Breast epithelium (tissue), 3 donors: Measurements from ENCODE around the gene LRFN3.

Source experiments
- POLR2A ChIP-seq: fragments of 450-650 bp; IDR thresholded peaks from one replicate; pipeline ENCODE4 v1.6.1; 2016; ENCODE audit warnings: antibody characterized with exemption, mild to moderate bottlenecking, moderate library complexity
- POLR2AphosphoS5 ChIP-seq, 3 donors: sonication (generic); formaldehyde crosslinking; IDR thresholded peaks; one replicate each; pipeline ENCODE4 v1.6.1; 2017; ENCODE audit warnings: antibody characterized with exemption in 3 of 3
- TF ChIP-seq, protein P1 (sequence below), 3 donors: fragments of 450-650 bp; IDR thresholded peaks; one replicate each; pipeline ENCODE4 v1.5.1; 2016 to 2017; ENCODE audit warnings: antibody characterized with exemption in 3 of 3, mild to moderate bottlenecking in 3 of 3, moderate library complexity in 3 of 3

DNA sequence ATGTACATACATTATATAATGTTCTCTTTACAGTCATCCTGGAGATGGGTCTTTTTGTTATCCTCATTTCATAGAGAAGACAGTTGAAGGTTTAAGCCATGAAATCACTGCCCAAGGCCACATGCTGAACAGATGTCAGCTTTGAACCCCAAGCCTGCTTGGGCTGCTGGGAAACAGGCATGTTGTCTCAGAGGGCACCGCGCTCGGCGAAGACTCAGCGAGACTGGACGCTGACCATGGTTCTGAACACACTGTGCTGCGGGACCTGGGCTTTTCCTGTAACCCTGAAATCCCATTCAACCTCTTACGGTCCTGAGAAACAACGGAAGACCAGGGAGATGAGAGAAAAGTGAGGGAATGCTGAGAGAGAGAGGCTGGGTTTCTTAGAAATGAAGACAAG is 27.3 kb downstream of the LRFN3 start:
- TF ChIP-seq POLR2A (no peak), POLR2AphosphoS5 (IDR thresholded peaks at IDR 0.05) (no peak)
- TF ChIP-seq, protein P1, sequence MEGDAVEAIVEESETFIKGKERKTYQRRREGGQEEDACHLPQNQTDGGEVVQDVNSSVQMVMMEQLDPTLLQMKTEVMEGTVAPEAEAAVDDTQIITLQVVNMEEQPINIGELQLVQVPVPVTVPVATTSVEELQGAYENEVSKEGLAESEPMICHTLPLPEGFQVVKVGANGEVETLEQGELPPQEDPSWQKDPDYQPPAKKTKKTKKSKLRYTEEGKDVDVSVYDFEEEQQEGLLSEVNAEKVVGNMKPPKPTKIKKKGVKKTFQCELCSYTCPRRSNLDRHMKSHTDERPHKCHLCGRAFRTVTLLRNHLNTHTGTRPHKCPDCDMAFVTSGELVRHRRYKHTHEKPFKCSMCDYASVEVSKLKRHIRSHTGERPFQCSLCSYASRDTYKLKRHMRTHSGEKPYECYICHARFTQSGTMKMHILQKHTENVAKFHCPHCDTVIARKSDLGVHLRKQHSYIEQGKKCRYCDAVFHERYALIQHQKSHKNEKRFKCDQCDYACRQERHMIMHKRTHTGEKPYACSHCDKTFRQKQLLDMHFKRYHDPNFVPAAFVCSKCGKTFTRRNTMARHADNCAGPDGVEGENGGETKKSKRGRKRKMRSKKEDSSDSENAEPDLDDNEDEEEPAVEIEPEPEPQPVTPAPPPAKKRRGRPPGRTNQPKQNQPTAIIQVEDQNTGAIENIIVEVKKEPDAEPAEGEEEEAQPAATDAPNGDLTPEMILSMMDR (IDR thresholded peaks at IDR 0.05) = no peak
